IMR-90 (cell line): ENCODE results near the gene TCERG1L. TPM values are rescaled to one million over a fixed set of nuclear protein-coding genes. Genes with fewer than 3 reads are reported as not detected.

Experiments
- ATAC-seq: fragments of 200-7000 bp; cut with Tn5 transposase; 2 replicates; pipeline ENCODE4 v1.9.1; 2020; ENCODE audit warnings: low read depth, mild to moderate bottlenecking, moderate library complexity
- BruUV-seq: library from RNA; stranded (reverse); fragments of 400-500 nt; replicated peaks from 2 replicates; lab custom pipeline; 2021; lab: Mats Ljungman, UMichigan
- CTCF ChIA-PET: fragments of 300-600 bp; formaldehyde crosslinking; extraction: SDS; loops from one replicate; lab custom pipeline; 2021; ENCODE audit warnings: antibody characterized with exemption; lab: Yijun Ruan, JAX
- POLR2A ChIA-PET: fragments of 300-600 bp; sonication (Branson Sonifier 250); formaldehyde crosslinking; loops from one replicate; lab custom pipeline; 2022; ENCODE audit warnings: antibody characterized with exemption; ENCODE audit not compliant: unreplicated experiment; lab: Charles Lee
- DNase-seq: peaks from one replicate; pipeline ENCODE4 v3.0.0; 2013
- H2AFZ ChIP-seq: replicated peaks from 2 replicates; pipeline ENCODE3; 2013; ENCODE audit warnings: low read length, mild to moderate bottlenecking; ENCODE audit not compliant: poor library complexity
- H2AK5ac ChIP-seq: 2 replicates; pipeline ENCODE4 v1.6.1; 2013; ENCODE audit warnings: low read depth, low read length, inconsistent platforms
- H2AK9ac ChIP-seq: replicated peaks from 2 replicates; pipeline ENCODE3; 2013; ENCODE audit warnings: mild to moderate bottlenecking, low read depth, low read length, moderate library complexity; ENCODE audit not compliant: poor library complexity
- H2BK120ac ChIP-seq: 2 replicates; pipeline ENCODE4 v1.6.1; 2013; ENCODE audit warnings: low read depth, low read length, inconsistent platforms
- H2BK15ac ChIP-seq: 3 replicates; pipeline ENCODE4 v1.6.1; 2013; ENCODE audit warnings: low read depth, low read length, inconsistent platforms
- H2BK20ac ChIP-seq: 2 replicates; pipeline ENCODE4 v1.6.1; 2013; ENCODE audit warnings: low read depth, mild to moderate bottlenecking, inconsistent platforms, low read length, moderate library complexity
- H2BK5ac ChIP-seq: 2 replicates; pipeline ENCODE4 v1.6.1; 2013; ENCODE audit warnings: mild to moderate bottlenecking, low read depth, low read length, inconsistent platforms; ENCODE audit not compliant: poor library complexity, severe bottlenecking
- H3K14ac ChIP-seq: replicated peaks from 2 replicates; pipeline ENCODE4 v1.6.1; 2013; ENCODE audit warnings: low read depth, low read length, inconsistent platforms
- H3K18ac ChIP-seq: 2 replicates; pipeline ENCODE4 v1.6.1; 2013; ENCODE audit warnings: low read depth, low read length, control low read depth
- H3K23ac ChIP-seq: 2 replicates; pipeline ENCODE4 v1.6.1; 2013; ENCODE audit warnings: low read depth, low read length, inconsistent platforms
- H3K27ac ChIP-seq: 2 replicates; pipeline ENCODE4 v1.5.1; 2013; ENCODE audit warnings: mild to moderate bottlenecking, control low read depth, low read length; ENCODE audit not compliant: insufficient read depth
- H3K27me3 ChIP-seq: 2 replicates; pipeline ENCODE4 v1.6.1; 2013; ENCODE audit warnings: low read length; ENCODE audit not compliant: control insufficient read depth, insufficient read depth
- H3K36me3 ChIP-seq: 2 replicates; pipeline ENCODE4 v1.6.1; 2013; ENCODE audit warnings: low read length, mixed read lengths; ENCODE audit not compliant: control insufficient read depth, insufficient read depth
- H3K4ac ChIP-seq: 2 replicates; pipeline ENCODE4 v1.6.1; 2013; ENCODE audit warnings: low read depth, low read length, inconsistent platforms
- H3K4me1 ChIP-seq: 2 replicates; pipeline ENCODE4 v1.6.1; 2013; ENCODE audit warnings: low read length, mixed read lengths; ENCODE audit not compliant: control insufficient read depth, insufficient read depth
- H3K4me2 ChIP-seq: 2 replicates; pipeline ENCODE4 v1.6.1; 2013; ENCODE audit warnings: low read depth, mild to moderate bottlenecking, control low read depth, low read length, moderate library complexity
- H3K4me3 ChIP-seq: 2 replicates; pipeline ENCODE4 v1.5.1; 2013; ENCODE audit warnings: low read depth, mild to moderate bottlenecking, control low read depth, low read length, moderate library complexity; ENCODE audit not compliant: insufficient read depth
- H3K56ac ChIP-seq: 2 replicates; pipeline ENCODE4 v1.6.1; 2013; ENCODE audit warnings: low read length, inconsistent platforms; ENCODE audit not compliant: insufficient read depth; ENCODE audit errors: extremely low read depth
- H3K79me1 ChIP-seq, 2 experiments: 2 replicates each; pipeline ENCODE4 v1.6.1; 2013; ENCODE audit warnings: low read length in 2 of 2, inconsistent platforms in 1 of 2, low read depth in 1 of 2
- H3K9ac ChIP-seq: 2 replicates; pipeline ENCODE4 v1.6.1; 2013; ENCODE audit warnings: low read depth, low read length, control low read depth
- H3K9me1 ChIP-seq: 2 replicates; pipeline ENCODE4 v1.6.1; 2013; ENCODE audit warnings: low read length, inconsistent platforms; ENCODE audit not compliant: insufficient read depth
- H3K9me3 ChIP-seq: 2 replicates; pipeline ENCODE4 v1.6.1; 2013; ENCODE audit warnings: low read length; ENCODE audit not compliant: control insufficient read depth, insufficient read depth
- H4K20me1 ChIP-seq: 2 replicates; pipeline ENCODE4 v1.6.1; 2013; ENCODE audit warnings: low read length, inconsistent platforms; ENCODE audit not compliant: insufficient read depth
- H4K5ac ChIP-seq: 2 replicates; pipeline ENCODE4 v1.6.1; 2013; ENCODE audit warnings: mild to moderate bottlenecking, low read depth, low read length, control low read depth
- H4K8ac ChIP-seq, 2 experiments: 2 replicates each; pipeline ENCODE4 v1.6.1; 2013; ENCODE audit warnings: low read depth in 2 of 2, low read length in 2 of 2, control low read depth in 1 of 2, inconsistent platforms in 1 of 2
- H4K91ac ChIP-seq: 2 replicates; pipeline ENCODE4 v1.6.1; 2013; ENCODE audit warnings: low read depth, low read length, inconsistent platforms; ENCODE audit not compliant: insufficient read depth
- BHLHE40 ChIP-seq: fragments of 150-350 bp; IDR thresholded peaks from 2 replicates; pipeline ENCODE4 v1.6.1; 2016; ENCODE audit warnings: mild to moderate bottlenecking, low read depth, low read length
- CHD1 ChIP-seq: IDR thresholded peaks from 2 replicates; pipeline ENCODE4 v1.6.1; 2012; ENCODE audit warnings: low read depth, low read length, improper control_type of control experiment
- MXI1 ChIP-seq: IDR thresholded peaks from 2 replicates; pipeline ENCODE4 v1.6.1; 2012; ENCODE audit warnings: low read depth, mild to moderate bottlenecking, low read length, moderate library complexity, borderline replicate concordance
- NFE2L2 ChIP-seq: fragments of 150-350 bp; IDR thresholded peaks from 2 replicates; pipeline ENCODE4 v1.6.1; 2016; ENCODE audit warnings: low read depth, mild to moderate bottlenecking, low read length
- POLR2A ChIP-seq: IDR thresholded peaks from 2 replicates; pipeline ENCODE4 v1.6.1; 2012; ENCODE audit warnings: mild to moderate bottlenecking, low read depth, low read length
- RCOR1 ChIP-seq: IDR thresholded peaks from 2 replicates; pipeline ENCODE4 v1.6.1; 2012; ENCODE audit warnings: mild to moderate bottlenecking, low read length, improper control_type of control experiment; ENCODE audit not compliant: insufficient replicate concordance
- RFX5 ChIP-seq: IDR thresholded peaks from 2 replicates; pipeline ENCODE4 v1.8.0; 2012; ENCODE audit warnings: low read depth, mild to moderate bottlenecking, low read length, moderate library complexity
- SMC3 ChIP-seq: fragments of 150-350 bp; IDR thresholded peaks from 2 replicates; pipeline ENCODE4 v1.6.1; 2016; ENCODE audit warnings: low read depth, mild to moderate bottlenecking, antibody characterized with exemption, low read length, moderate library complexity
- WGBS, 2 experiments: methylation state at CpG; one replicate each; pipeline versions ENCODE4 v1.1.5 to v1.1.7; 2013; ENCODE audit warnings: missing lambda C conversion rate in 2 of 2; ENCODE audit not compliant: insufficient read length in 1 of 2; ENCODE audit errors: extremely low coverage in 2 of 2; 5-methylcytosine and 5-hydroxymethylcytosine counted together
- dilution Hi-C: fragments of 300-500 bp; cut with HindIII; formaldehyde crosslinking; loops from one replicate; pipeline ENCODE4 v1.14.3; 2018; ENCODE audit warnings: low sequenced_read_pairs; ENCODE audit not compliant: unreplicated experiment
- in situ Hi-C: fragments of 300-500 bp; cut with MboI; formaldehyde crosslinking; loops from 3 replicates; pipeline ENCODE4 v1.14.3; 2019; ENCODE audit warnings: low sequenced_read_pairs, inconsistent platforms, mixed read lengths
- intact Hi-C: fragments of 100-400 bp; cut with micrococcal nuclease; formaldehyde crosslinking; loops from 2 replicates; pipeline ENCODE4 v1.10.0; 2022
- polyA plus RNA-seq, 3 experiments: library from polyadenylated mRNA; depleted of rRNA; stranded (reverse); fragments of >200 nt; gene quantifications; 2 replicates each; pipeline ENCODE4 v1.2.3, GENCODE V29; 2012; ENCODE audit warnings: low replicate concordance in 1 of 3
- total RNA-seq: library from RNA; depleted of rRNA; stranded (reverse); fragments of >200 nt; gene quantifications from 2 replicates; pipeline ENCODE4 v1.2.3, GENCODE V29; 2012
- TF ChIP-seq, protein P1 (sequence below): fragments of 150-350 bp; IDR thresholded peaks from 2 replicates; pipeline ENCODE4 v1.6.1; 2016; ENCODE audit warnings: low read depth, mild to moderate bottlenecking, low read length, moderate library complexity, borderline replicate concordance
- TF ChIP-seq, protein P2 (sequence below): fragments of 150-350 bp; IDR thresholded peaks from 2 replicates; pipeline ENCODE4 v1.6.1; 2017; ENCODE audit warnings: mild to moderate bottlenecking, antibody characterized with exemption, low read length, low read depth

The TCERG1L gene
- total and polyA plus RNA-seq, 2 of the 4 experiments (the other 2 are of a cell fraction): not detected

DNA sequence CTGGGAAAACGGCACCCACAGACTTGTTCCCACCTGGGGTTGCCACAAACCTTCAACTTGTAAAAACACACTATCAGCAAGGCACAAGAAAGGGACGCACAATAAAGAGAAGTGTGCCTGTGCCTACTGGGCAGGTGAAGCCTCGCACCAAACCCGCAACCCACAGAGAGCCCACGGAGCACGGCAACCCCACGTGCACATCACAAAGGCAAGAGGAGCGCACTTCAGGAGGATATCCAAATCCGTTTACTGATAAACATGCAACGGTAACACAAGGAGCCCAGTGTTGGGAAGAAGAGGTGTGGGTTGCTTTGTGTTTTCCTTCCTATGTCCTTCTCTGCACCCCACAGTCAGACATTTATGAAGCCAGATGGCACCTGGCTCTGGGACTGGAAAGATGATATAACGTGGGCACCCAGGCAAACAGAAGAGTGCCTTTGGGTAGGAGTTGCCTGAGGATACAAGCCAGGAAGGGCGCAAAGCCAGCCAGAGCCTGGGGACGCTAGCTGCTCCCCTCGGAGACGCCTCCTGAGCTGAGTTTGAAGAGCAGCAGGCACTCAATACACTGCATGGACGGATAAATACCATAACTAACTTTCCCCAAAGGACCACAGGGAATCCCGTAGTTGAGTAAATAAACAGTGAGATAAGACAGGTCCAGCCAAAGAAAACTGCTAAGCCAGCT lies 41.6 kb downstream of the TCERG1L start:
- Histone ChIP-seq H3K23ac (no peak overlapping the region), H2AFZ (no peak overlapping the region), H2BK5ac (no peak overlapping the region), H4K5ac (no peak overlapping the region), H2BK20ac (no peak overlapping the region), H3K27ac (no peak overlapping the region), H3K4ac (no peak overlapping the region), H2AK5ac (no peak overlapping the region), H4K91ac (no peak overlapping the region), H3K14ac (no peak overlapping the region), H3K79me1 (no peaks in the 10 kb centered on the region), H3K9me1 (no peaks in the 10 kb centered on the region), H4K8ac (no peak overlapping the region), H2BK15ac (no peak overlapping the region), H2BK120ac (no peak overlapping the region), H3K9me3 (peaks cover 57% of the 10 kb centered on the region), H3K9ac (no peak overlapping the region), H3K56ac (no peak overlapping the region), H2AK9ac (no peak overlapping the region), H3K27me3 (no peaks in the 10 kb centered on the region), H3K4me2 (no peak overlapping the region), H3K36me3 (no peaks in the 10 kb centered on the region), H3K4me1 (no peaks in the 10 kb centered on the region), H3K18ac (no peak overlapping the region), H3K4me3 (no peak overlapping the region), H4K20me1 (no peaks in the 10 kb centered on the region)
- intact Hi-C loops: no loop called here
- ChIA-PET POLR2A (interaction anchor here (0.6 kb wide), 1 partner anchor 605 kb away, joined by 7 read pairs; no protein-coding TSS in a partner anchor), CTCF (no interaction called here)
- TF ChIP-seq CHD1 (no peak), SMC3 (no peak), RFX5 (no peak), POLR2A (no peak), BHLHE40 (no peak), NFE2L2 (no peak), RCOR1 (no peak), MXI1 (no peak)
- TF ChIP-seq, protein P1, sequence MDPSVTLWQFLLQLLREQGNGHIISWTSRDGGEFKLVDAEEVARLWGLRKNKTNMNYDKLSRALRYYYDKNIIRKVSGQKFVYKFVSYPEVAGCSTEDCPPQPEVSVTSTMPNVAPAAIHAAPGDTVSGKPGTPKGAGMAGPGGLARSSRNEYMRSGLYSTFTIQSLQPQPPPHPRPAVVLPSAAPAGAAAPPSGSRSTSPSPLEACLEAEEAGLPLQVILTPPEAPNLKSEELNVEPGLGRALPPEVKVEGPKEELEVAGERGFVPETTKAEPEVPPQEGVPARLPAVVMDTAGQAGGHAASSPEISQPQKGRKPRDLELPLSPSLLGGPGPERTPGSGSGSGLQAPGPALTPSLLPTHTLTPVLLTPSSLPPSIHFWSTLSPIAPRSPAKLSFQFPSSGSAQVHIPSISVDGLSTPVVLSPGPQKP: no peak
- TF ChIP-seq, protein P2, sequence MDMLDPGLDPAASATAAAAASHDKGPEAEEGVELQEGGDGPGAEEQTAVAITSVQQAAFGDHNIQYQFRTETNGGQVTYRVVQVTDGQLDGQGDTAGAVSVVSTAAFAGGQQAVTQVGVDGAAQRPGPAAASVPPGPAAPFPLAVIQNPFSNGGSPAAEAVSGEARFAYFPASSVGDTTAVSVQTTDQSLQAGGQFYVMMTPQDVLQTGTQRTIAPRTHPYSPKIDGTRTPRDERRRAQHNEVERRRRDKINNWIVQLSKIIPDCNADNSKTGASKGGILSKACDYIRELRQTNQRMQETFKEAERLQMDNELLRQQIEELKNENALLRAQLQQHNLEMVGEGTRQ: no peak
- no CpG with 5 or more reads among the region's 17 CpGs for WGBS, 2 experiments
- in situ Hi-C loops: no loop called here
- DNase-seq (no peak), ATAC-seq (no peak)
- dilution Hi-C loops: no loop called here
- BruUV-seq: no TSS peak
